ENCODE measurements around the gene PIP5K1C. TPM values are rescaled to one million over a fixed set of nuclear protein-coding genes. Genes with fewer than 3 reads are reported as not detected.

PIP5K1C gene
- total RNA-seq, 1 experiment from 2014 or later: 23.6 TPM

DNA sequence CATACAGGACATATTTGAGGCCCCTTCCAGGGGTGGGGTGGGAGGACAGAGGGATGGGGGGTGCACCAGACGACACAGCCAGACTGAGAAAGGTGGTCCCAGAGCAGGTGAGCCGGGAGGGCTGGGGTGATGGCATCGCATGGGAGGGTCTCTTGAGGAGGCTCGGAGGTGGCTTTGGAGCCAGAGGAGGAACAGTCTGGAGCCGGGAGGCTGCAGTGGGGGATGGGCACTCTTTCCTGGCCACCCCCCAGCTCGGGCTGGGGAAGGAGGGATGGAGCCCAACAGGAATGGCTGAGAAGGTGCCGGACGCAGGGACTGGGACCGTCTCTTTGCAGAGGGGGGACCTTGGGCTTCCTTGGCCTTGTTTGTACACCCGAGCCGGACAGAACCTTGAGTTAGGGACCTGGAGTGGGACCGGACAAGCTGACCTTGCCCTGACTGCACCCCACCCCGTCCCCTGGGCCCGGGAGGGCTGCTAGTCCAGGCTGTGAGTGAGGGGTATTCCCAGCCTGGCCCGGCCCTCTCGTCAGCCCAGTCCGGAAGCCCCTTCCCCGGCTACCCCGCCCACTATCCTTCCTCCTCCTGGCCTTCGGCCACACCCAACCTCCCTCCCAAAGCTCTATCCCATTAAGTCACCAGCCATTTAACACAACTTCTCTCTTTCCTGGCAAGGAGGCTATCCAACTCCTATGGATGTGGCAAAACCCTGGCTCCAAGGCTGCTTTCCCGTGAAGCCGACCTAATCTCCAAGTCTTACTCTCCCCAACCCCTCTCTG, 92.8 kb downstream of the PIP5K1C start:
- no peak overlapping the region for H3K4me3 Mint-ChIP-seq (ENCODE audit: low read depth, unreplicated experiment)
- no TSS peak for BruUV-seq (replicated peaks)

DNA sequence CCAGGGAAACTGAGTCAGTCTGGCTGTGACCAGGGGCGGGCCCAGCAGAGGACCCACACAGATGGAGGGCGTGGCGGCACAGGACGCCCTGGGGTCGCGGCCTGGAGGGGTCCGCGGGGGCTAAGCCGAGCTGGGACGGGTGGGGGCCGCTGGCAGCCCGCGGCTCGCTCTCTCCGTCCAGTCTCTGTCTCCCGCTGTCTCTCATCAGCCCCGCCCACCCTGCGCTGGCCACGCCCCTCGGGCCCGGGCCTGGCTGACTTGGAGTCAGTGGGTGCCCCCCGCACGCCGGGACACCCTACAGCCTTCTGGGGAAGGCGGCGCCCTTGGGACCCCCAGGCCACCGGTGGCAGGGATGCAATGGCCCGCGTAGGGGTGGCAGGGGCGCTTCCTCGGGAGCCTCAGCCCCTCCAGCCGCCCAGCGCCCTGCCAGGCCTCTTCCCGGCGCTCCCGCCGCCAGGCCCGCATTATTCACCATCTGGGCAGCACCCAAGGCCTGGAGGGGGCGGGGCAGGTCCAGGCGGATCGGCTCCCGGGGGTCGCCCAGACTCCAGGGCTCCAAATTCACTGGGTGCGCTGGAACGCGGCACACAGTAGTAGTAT, 93.5 kb downstream of the PIP5K1C start, which contains the start of gene TBXA2R:
TBXA2R (minus strand) TSS at position 186 of the 600 bp plus-strand sequence. CDS start 6,241 bp downstream, outside the sequence.
- Mint-ChIP-seq H3K4me3 (ENCODE audit: low read depth, unreplicated experiment) (no peak within 1 kb of the TSS), H3K27ac (ENCODE audit: unreplicated experiment) (peak within 1 kb of the TSS; percentile 37), H3K9me3 (ENCODE audit: low read depth, unreplicated experiment) (no peaks in the 10 kb centered on the region), H3K27me3 (ENCODE audit: unreplicated experiment) (no peaks in the 10 kb centered on the region), H3K4me1 (ENCODE audit: low read depth, unreplicated experiment) (peaks cover 11% of the 10 kb centered on the region), H3K36me3 (ENCODE audit: insufficient read depth, unreplicated experiment) (peaks cover 19% of the 10 kb centered on the region)
- CTCF ChIA-PET: no interaction called here
- intact Hi-C loops (cut with micrococcal nuclease; ENCODE audit: unreplicated experiment): no loop called here
- BruUV-seq (replicated peaks): no TSS peak
- DNase-seq: peak; percentile 54
- TF ChIP-seq CTCF (IDR thresholded peaks at IDR 0.05; ENCODE audit: unreplicated experiment): no peak

More for the DNA sequence above, 92.8 kb downstream of the PIP5K1C start:
- CTCF ChIA-PET: interaction anchor here (0.6 to 0.9 kb wide), 2 partner anchors 46 to 74 kb away, joined by 3 read pairs; no protein-coding TSS in a partner anchor
- peak overlapping the region; percentile 37 for H3K27ac Mint-ChIP-seq (ENCODE audit: unreplicated experiment)
- no peaks in the 10 kb centered on the region for H3K9me3 Mint-ChIP-seq (ENCODE audit: low read depth, unreplicated experiment)
- intact Hi-C loops (cut with micrococcal nuclease; ENCODE audit: unreplicated experiment): no loop called here
- H3K4me1 Mint-ChIP-seq (ENCODE audit: low read depth, unreplicated experiment): peaks cover 11% of the 10 kb centered on the region
- peaks cover 19% of the 10 kb centered on the region for H3K36me3 Mint-ChIP-seq (ENCODE audit: insufficient read depth, unreplicated experiment)
- DNase-seq: no peak
- no peaks in the 10 kb centered on the region for H3K27me3 Mint-ChIP-seq (ENCODE audit: unreplicated experiment)
- no peak for TF ChIP-seq CTCF (IDR thresholded peaks at IDR 0.05; ENCODE audit: unreplicated experiment)

DNA sequence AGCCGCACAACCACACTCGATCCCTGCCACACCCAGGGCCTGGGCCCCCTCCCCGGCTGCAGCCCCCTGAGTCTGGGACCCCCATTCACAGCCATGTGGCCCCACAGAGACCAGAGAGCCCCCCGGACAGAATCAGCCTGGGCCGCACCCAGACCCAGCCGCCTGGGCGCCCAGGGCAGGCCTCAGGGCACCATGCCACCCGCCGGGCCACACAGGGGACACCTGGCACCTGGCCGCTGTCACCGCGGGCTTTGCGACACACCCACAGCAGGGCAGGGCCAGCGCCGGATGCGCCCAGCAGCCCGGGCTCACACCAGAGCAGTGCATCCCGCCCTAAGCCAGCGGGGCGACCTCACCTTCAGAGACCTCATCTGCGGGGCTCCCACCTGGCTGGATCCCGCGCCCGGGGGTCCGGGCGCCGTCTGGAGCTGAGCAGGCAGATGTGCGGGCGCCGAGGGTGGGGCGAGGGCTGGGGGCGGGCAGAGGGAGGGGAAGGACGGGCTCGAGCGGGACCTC, 94.0 kb downstream of the PIP5K1C start:
- H3K27ac Mint-ChIP-seq (ENCODE audit: unreplicated experiment): no peak overlapping the region
- H3K27me3 Mint-ChIP-seq (ENCODE audit: unreplicated experiment): no peaks in the 10 kb centered on the region
- intact Hi-C loops (cut with micrococcal nuclease; ENCODE audit: unreplicated experiment): no loop called here
- BruUV-seq (replicated peaks): no TSS peak
- peaks cover 19% of the 10 kb centered on the region for H3K36me3 Mint-ChIP-seq (ENCODE audit: insufficient read depth, unreplicated experiment)
- peak; percentile 64 for DNase-seq
- CTCF ChIA-PET: no interaction called here
- peaks cover 11% of the 10 kb centered on the region for H3K4me1 Mint-ChIP-seq (ENCODE audit: low read depth, unreplicated experiment)
- H3K4me3 Mint-ChIP-seq (ENCODE audit: low read depth, unreplicated experiment): no peak overlapping the region
- H3K9me3 Mint-ChIP-seq (ENCODE audit: low read depth, unreplicated experiment): no peaks in the 10 kb centered on the region
- no peak for TF ChIP-seq CTCF (IDR thresholded peaks at IDR 0.05; ENCODE audit: unreplicated experiment)

- H3K4me1 Mint-ChIP-seq (ENCODE audit: low read depth, unreplicated experiment): peaks cover 11% of the 10 kb centered on the region
- DNase-seq: no peak
- no peak for TF ChIP-seq CTCF (IDR thresholded peaks at IDR 0.05; ENCODE audit: unreplicated experiment)
- CTCF ChIA-PET: no interaction called here
- no peaks in the 10 kb centered on the region for H3K27me3 Mint-ChIP-seq (ENCODE audit: unreplicated experiment)
- H3K27ac Mint-ChIP-seq (ENCODE audit: unreplicated experiment): no peak overlapping the region
- intact Hi-C loops (cut with micrococcal nuclease; ENCODE audit: unreplicated experiment): no loop called here
- H3K4me3 Mint-ChIP-seq (ENCODE audit: low read depth, unreplicated experiment): no peak overlapping the region
- BruUV-seq (replicated peaks): no TSS peak
- H3K36me3 Mint-ChIP-seq (ENCODE audit: insufficient read depth, unreplicated experiment): peaks cover 18% of the 10 kb centered on the region
- no peaks in the 10 kb centered on the region for H3K9me3 Mint-ChIP-seq (ENCODE audit: low read depth, unreplicated experiment)
These were observed 94.5 kb downstream of the PIP5K1C start for GRCh38 chr19:3605770-3606169.
